HG03521 (cell line): ENCODE measurements around the gene ARHGAP26.

ENCODE experiments used
- ATAC-seq: cut with Tn5 transposase; IDR thresholded peaks from one replicate; pipeline ENCODE4 v1.9.1; 2021; ENCODE audit warnings: mild to moderate bottlenecking, moderate library complexity; ENCODE audit not compliant: unreplicated experiment

ARHGAP26 gene

GRCh38 chr5:142808878-142809598 is 38.9 kb downstream of the ARHGAP26 start:
- no peak for ATAC-seq

DNA sequence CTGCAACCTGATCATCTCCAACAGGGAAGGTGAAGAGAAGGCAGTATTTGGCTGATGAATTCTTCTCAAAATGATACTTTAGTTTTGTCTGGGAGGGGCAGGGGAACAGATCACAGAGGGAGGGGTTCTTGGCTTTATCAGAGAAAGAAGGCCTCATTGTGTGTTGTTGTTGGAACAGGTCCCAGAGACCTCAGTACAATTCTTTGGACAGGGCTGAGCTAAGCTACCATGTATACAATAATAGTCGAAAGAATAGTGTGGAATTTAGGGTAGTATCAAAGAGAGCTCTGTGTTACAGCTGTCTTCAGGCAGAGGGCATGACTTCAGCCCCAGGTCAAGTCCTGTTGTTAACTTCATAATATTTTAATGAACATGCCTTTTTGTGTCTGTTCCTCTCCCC is 39.9 kb downstream of the ARHGAP26 start:
- ATAC-seq: no peak

DNA sequence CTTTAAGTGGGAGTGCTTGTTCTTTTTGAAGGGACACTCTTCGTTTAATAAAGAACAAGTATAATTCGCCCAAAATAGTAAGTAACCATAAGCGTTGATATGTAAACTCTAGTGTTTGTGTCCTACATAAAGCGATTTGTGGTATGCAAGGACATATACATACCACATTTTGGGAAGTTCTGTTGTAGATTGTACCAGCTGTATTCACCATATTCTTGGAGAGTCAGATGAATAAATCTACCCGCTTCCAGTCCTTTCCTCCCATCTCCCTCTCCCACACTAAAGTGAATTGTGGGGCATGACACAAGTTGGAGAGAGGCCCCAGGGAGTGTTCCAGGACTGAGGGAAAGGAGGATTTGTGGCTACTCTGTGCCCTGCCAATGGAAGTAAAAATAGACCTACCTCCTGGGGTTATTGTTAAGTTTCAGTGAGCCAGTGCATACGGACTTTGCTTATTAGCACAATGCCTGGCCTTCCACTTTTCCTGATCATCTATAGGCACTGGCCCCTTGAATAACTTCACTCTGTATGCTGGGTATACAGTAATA is 40.6 kb downstream of the ARHGAP26 start:
- ATAC-seq: no peak

DNA sequence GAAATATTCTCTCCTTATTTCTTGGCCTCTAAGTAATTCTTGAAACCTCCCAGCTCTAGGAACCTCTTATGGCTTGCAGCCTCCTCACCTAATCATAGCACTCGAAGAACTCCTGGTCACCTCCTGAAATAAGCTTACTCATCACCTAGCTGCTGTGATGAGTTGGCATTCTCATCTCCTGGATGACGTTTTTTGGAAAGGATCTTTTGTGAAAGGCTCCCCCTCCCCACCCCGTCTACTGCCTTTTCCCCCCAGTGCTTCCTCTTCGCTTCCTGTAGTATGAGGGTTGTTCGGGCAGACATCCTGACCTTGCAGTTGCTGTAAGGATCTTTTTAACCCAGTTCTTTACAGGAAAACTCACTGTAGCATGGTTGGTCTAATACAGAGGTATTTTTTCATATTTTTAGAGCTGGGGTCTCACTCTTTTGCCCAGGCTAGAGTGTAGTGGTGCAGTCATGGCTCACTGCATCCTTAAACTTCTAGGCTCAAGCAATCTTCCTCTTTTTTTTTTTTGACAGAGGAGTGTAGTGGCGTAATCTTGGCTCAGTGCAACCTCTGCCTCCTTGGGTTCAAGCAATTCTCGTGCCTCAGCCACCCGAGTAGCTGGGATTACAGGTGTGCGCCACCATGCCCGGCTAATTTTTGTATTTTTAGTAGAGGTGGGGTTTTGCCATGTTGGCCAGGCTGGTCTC is 41.8 kb downstream of the ARHGAP26 start:
- no peak for ATAC-seq

GRCh38 chr5:142813220-142813619 is 43.0 kb downstream of the ARHGAP26 start:
- no peak for ATAC-seq

- no peak for ATAC-seq
Observed at GRCh38 chr5:142814122-142814521, 43.9 kb downstream of the ARHGAP26 start.

DNA sequence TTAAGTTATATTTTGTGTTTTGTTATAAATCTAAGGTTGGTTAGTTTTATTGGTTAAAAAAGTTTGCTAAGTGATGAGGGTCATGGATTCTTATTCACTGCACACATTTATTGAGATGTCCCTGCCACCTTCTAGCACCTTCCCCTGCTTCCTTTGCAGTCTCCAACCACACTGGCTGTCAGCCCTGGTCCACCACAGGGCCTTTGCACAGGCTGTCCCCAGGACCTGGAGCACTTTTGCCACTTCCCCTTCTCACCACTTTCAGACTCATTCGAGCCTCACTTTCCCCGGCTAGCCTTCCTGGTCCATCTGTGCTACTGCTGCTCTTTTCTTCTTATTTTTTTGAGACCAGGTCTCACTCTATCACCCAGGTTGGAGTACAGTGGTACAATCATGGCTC is 45.3 kb downstream of the ARHGAP26 start:
- ATAC-seq: no peak

DNA sequence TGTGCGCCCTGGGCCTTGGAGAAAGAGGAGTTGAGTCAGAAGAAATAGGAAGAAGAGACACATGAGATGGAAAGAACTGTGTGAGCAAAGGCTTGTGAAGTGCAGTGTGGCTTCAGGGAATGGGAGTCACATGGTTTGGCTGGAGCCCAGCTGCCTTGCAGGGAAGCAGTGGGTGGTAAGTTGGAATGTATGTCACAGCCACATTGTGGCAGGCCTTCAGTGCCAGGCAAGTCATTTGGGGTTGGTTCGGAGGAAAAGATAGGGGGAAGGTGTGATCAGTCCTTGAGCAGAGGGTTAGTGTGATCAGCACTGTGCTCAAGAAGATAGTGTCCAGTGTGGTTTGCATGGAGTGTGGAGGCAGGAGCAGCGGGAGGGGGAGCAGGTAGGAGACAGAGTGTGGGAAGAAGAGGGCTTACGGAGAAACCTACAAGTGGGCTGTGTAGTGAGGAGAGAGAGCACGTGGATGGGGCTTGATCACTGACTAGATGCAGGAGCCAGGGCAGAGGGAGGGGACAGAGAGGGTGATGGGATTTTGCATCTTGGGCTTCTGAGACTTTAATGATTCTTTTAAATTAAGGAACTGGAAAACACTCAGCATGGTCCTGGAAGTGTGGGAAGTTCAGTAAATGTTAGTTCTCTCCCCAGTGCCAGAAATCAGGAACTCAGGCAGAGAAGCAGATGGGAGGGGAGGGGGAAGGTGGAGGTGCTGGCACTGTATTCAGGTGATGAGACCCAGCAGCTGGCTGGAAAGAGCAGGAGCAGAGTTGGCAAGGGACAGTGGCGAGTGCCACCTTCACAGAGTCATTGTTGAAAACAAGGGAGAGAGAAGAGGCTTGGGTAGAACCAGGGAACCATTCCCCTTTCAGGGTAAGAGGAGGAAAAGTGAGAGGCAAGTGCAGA is 46.6 kb downstream of the ARHGAP26 start:
- no peak for ATAC-seq

GRCh38 chr5:142817949-142818431 is 47.8 kb downstream of the ARHGAP26 start:
- ATAC-seq: no peak

DNA sequence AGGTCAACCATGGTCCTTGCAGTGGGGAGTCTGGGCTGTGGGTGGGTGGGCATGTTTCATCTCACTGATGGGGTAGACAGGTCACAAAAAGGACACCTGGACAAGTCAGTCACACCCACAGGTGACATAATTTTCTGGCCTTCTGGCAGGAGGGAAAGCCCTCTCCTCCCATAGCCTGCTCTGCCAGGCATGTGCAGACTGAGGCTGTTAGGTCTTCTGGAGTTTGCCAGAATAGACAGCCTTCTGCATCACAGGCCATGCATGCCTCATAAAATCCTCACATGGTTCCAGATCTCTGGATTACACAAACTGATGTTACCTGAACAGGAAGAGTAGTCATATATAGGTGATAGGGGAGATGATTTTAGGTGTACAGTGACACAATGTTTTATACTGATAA is 49.1 kb downstream of the ARHGAP26 start:
- no peak for ATAC-seq

GRCh38 chr5:142819825-142820224 is 49.6 kb downstream of the ARHGAP26 start:
- no peak for ATAC-seq

GRCh38 chr5:142820447-142820846 is 50.3 kb downstream of the ARHGAP26 start:
- ATAC-seq: no peak

- ATAC-seq: no peak
Observed at GRCh38 chr5:142821034-142821732, 51.0 kb downstream of the ARHGAP26 start.

DNA sequence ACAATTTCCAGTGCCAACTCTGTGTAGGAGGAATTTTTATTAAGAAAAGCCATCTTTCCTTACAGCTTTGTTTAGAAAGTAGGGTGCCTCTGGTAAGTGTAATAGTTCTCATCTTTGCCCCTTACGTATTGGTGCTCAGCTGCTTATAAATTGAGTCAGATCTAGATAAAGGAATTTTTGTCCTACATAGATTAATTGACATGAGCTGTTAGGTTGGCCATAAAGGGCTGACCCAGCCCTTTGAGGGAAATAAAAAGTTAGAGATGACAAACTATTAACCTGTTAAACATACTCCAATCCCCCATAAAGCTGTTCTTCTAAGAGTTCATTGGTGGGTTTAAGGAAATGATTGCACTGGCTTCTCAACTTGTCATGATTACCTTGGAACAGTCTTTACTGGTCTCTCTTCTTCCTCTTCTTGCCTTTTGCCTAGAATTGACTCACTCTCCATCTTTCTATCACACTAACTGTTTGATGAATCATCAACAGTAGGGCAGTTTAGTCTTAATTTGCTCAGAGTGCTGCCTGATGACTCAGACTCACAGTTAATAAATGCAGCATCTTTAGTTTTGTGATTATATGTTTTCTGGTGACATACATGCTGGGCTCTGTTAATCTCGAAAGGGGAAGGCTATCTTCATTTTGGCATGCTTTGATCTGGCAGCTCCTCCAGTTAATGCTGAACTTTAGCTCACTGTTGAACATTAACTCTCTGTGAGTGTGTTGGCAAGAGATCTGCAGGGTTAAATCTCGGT is 51.7 kb downstream of the ARHGAP26 start:
- ATAC-seq: peak; percentile 38

GRCh38 chr5:142823126-142823525 is 52.9 kb downstream of the ARHGAP26 start:
- ATAC-seq: no peak

- ATAC-seq: no peak
Observed at GRCh38 chr5:142823806-142824205, 53.6 kb downstream of the ARHGAP26 start.

DNA sequence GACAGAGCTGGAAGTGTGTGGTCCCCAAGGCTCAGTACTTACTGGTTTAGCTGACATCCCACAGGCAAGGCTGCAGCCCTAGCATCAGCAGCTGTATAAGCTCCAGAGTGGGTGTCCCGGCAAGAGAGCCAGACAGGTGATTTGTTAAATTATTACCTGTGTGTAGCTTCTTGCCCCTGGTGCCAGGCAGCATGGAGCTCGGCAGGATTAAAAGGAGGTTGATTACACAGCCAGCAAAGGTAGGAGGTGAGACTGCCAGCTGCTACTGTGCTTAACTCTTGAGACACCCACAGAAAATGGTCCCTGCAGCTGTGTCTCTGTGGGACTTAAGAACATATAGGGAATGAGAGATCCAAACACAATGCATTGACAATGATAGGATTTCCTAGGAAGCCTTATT is 54.2 kb downstream of the ARHGAP26 start:
- ATAC-seq: no peak

DNA sequence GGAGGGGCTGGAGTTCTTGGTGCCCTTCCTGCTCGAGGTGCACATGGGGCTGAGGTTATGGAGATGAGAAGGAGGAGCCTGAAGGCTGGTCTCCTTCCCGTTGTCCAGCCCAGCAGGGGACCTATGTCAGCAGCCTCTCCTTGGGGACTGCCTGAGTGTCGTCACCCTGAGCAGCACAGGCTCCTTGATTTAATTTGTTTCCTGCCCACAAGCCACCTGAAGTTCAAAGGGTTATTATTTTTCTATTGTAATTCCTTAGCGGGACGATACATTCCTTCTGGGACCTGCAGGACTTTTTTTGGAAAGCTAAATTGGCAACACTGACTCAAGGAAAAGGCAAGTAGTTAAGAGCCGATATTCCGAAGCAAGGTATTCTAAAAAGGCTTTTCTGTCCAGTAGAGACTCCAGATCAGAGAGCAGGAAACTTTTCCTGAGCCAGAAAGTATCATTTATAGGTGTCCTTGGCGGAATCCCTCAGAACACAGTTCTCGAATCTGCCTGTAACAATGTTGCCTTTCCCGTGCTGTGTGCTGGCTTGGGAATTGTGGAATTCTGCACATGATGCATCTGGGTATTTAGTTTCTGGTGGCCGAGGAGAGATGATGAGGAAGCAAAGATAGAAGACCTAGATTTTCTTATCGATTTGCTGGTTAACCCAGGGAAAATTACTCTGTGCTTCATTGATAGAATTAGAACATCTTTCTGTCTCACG is 55.4 kb downstream of the ARHGAP26 start:
- no peak for ATAC-seq

GRCh38 chr5:142826093-142826492 is 55.9 kb downstream of the ARHGAP26 start:
- ATAC-seq: no peak
